Gastrocnemius medialis (tissue), 4 donors: ENCODE measurements around the gene ITPK1. TPM values are rescaled to one million over a fixed set of nuclear protein-coding genes. Genes with fewer than 3 reads are reported as not detected.
"Not testable (repeated sequence)": the region's sequence is repeated elsewhere in the genome, so short reads cannot be mapped to it uniquely, and the experiment has no call there.

ENCODE experiments used
- ATAC-seq, 2 donors: fragments of 150-250 bp; one replicate each; pipeline ENCODE4 v1.9.1; 2016
- DNase-seq, 2 donors: peaks; one replicate each; pipeline ENCODE4 v3.0.0-alpha.2; 2019
- H3K27ac ChIP-seq, 4 donors: fragments of 200-600 bp; sonication (generic); 1 replicate in 1 of 4; 2 replicates in 3 of 4; pipeline ENCODE4 v1.5.1; 2016 to 2018; ENCODE audit warnings: mild to moderate bottlenecking in 2 of 4, moderate library complexity in 1 of 4
- H3K27me3 ChIP-seq, 3 donors: fragments of 200-600 bp; sonication (generic) in 2 of 3; 1 replicate in 1 of 3; 2 replicates in 2 of 3; pipeline versions ENCODE4 v1.5.1 to v1.6.0; 2016 to 2019; ENCODE audit warnings: mild to moderate bottlenecking in 1 of 3, moderate library complexity in 1 of 3
- H3K36me3 ChIP-seq, 2 donors: fragments of 200-600 bp; sonication (generic) in 1 of 2; one replicate each; pipeline ENCODE4 v1.5.1; 2017 to 2018
- H3K4me1 ChIP-seq, 2 donors: fragments of 200-600 bp; sonication (generic) in 1 of 2; one replicate each; pipeline ENCODE4 v1.5.1; 2016 to 2017; ENCODE audit warnings: mild to moderate bottlenecking in 2 of 2
- H3K4me3 ChIP-seq, 4 donors: fragments of 200-600 bp; sonication (generic) in 3 of 4; 1 replicate in 1 of 4; 2 replicates in 3 of 4; pipeline ENCODE4 v1.5.1; 2016 to 2019; ENCODE audit warnings: mild to moderate bottlenecking in 2 of 4
- H3K9me3 ChIP-seq, 3 donors: fragments of 200-600 bp; sonication (generic) in 2 of 3; 1 replicate in 1 of 3; 2 replicates in 2 of 3; pipeline ENCODE4 v1.5.1; 2016 to 2019
- POLR2A ChIP-seq, 2 donors: fragments of 450-650 bp; IDR thresholded peaks; one replicate each; pipeline ENCODE4 v1.6.1; 2017; ENCODE audit warnings: antibody characterized with exemption in 2 of 2, mild to moderate bottlenecking in 2 of 2, moderate library complexity in 2 of 2
- in situ Hi-C, 4 donors: fragments of 200-750 bp; cut with MboI; loops; one replicate each; pipeline versions ENCODE4 v1.15.0 to v1.8.0; 2017; ENCODE audit warnings: low sequenced_read_pairs in 4 of 4
- intact Hi-C: fragments of 100-400 bp; cut with DNase I; formaldehyde crosslinking; loops from one replicate; pipeline ENCODE4 v1.15.1; 2023; ENCODE audit warnings: low total_unique reads
- total RNA-seq, 4 donors: library from RNA; depleted of rRNA; stranded (reverse); fragments of >200 nt; gene quantifications; one replicate each; pipeline versions ENCODE4 v1.1.0 to v1.2.3, GENCODE V29; 2016
- TF ChIP-seq, protein P1 (sequence below), 5 experiments: fragments of 450-650 bp in 3 of 5; fragments of 200-600 bp in 2 of 5; sonication (generic) in 2 of 5; IDR thresholded peaks in 4 of 5; conservative IDR thresholded peaks in 1 of 5; 1 replicate in 4 of 5; 2 replicates in 1 of 5; pipeline ENCODE4 v1.5.1; 2016 to 2019; ENCODE audit warnings: antibody characterized with exemption in 5 of 5, mild to moderate bottlenecking in 3 of 5, moderate library complexity in 3 of 5

ITPK1 gene
- total RNA-seq, 4 donors from 2014 or later = 49.7 to 80.1 (median 53.6) TPM

DNA sequence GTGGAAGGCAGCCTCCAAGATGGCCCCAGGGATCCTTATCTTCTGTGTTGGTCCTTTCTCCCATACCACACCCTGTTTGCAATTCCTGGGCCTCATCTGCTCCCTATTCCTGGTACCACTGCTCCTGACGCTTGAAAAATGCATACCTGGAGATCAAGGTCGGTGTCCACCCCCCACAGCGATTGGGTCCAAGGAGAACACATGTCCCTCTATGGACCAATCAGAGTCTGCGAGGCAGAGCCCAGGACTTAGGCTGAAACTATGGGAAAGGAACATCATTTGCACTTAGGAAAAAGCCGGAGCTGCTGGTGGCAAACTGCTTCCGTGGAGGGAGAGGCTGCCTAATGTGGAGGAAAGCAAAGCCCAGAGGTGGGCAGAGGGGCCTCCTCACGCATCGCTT, 33.3 kb upstream of the ITPK1 start:
- in situ Hi-C loops = no loop called here
- intact Hi-C loops = no loop called here
- DNase-seq = no peak
- Histone ChIP-seq H3K4me1 (no peaks in the 10 kb centered on the region), H3K4me3 (no peak overlapping the region), H3K27me3 (no peaks in the 10 kb centered on the region), H3K27ac (no peak overlapping the region), H3K36me3 (no peaks in the 10 kb centered on the region), H3K9me3 (no peaks in the 10 kb centered on the region)
- no peak for TF ChIP-seq POLR2A (IDR thresholded peaks at IDR 0.05)
- TF ChIP-seq, protein P1, sequence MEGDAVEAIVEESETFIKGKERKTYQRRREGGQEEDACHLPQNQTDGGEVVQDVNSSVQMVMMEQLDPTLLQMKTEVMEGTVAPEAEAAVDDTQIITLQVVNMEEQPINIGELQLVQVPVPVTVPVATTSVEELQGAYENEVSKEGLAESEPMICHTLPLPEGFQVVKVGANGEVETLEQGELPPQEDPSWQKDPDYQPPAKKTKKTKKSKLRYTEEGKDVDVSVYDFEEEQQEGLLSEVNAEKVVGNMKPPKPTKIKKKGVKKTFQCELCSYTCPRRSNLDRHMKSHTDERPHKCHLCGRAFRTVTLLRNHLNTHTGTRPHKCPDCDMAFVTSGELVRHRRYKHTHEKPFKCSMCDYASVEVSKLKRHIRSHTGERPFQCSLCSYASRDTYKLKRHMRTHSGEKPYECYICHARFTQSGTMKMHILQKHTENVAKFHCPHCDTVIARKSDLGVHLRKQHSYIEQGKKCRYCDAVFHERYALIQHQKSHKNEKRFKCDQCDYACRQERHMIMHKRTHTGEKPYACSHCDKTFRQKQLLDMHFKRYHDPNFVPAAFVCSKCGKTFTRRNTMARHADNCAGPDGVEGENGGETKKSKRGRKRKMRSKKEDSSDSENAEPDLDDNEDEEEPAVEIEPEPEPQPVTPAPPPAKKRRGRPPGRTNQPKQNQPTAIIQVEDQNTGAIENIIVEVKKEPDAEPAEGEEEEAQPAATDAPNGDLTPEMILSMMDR (IDR thresholded peaks at IDR 0.05 in 4 of 5, conservative IDR thresholded peaks at IDR 0.05 in 1 of 5) = no peak
- ATAC-seq = no peak

DNA sequence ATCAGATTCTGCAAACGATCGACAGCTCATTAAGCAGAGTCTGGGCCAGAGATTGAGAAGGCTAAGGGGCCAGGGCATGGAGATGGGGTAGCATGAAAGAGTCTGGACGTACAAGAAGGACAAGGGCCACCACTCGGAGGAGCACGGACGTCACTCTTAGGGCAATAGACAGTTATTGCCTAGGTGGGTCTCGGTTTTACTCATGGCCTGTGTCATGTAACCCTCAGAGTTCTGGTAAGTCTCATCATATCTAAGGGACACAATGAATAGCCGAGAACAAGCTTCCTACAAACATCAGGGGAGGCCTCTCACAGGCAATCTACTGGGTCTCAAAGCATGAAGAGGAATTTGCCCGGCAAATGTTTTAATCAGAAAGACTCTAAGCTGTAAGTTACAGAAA, 30.4 kb upstream of the ITPK1 start:
- Histone ChIP-seq H3K36me3 (no peaks in the 10 kb centered on the region), H3K4me1 (no peaks in the 10 kb centered on the region), H3K27ac (no peak overlapping the region), H3K9me3 (no peaks in the 10 kb centered on the region), H3K27me3 (no peaks in the 10 kb centered on the region), H3K4me3 (no peak overlapping the region)
- in situ Hi-C loops (no loop called here), intact Hi-C loops (no loop called here)
- ATAC-seq (no peak), DNase-seq (no peak)
- no peak for TF ChIP-seq POLR2A (IDR thresholded peaks at IDR 0.05)
- TF ChIP-seq, protein P1 (IDR thresholded peaks at IDR 0.05 in 4 of 5, conservative IDR thresholded peaks at IDR 0.05 in 1 of 5) = no peak

GRCh38 chr14:93142854-93143652, 27.3 kb upstream of the ITPK1 start:
- Histone ChIP-seq H3K27ac (no peak overlapping the region), H3K4me3 (no peak overlapping the region), H3K36me3 (no peaks in the 10 kb centered on the region), H3K9me3 (no peaks in the 10 kb centered on the region), H3K4me1 (no peaks in the 10 kb centered on the region), H3K27me3 (no peaks in the 10 kb centered on the region)
- ATAC-seq (no peak), DNase-seq (no peak)
- TF ChIP-seq, protein P1 (IDR thresholded peaks at IDR 0.05 in 4 of 5, conservative IDR thresholded peaks at IDR 0.05 in 1 of 5) = no peak
- no peak for TF ChIP-seq POLR2A (IDR thresholded peaks at IDR 0.05)
- intact Hi-C loops (no loop called here), in situ Hi-C loops (loop anchor here in 1 of 4 donors (5.0 kb wide), 1 partner anchor 191 kb away; no protein-coding TSS in a partner anchor)

DNA sequence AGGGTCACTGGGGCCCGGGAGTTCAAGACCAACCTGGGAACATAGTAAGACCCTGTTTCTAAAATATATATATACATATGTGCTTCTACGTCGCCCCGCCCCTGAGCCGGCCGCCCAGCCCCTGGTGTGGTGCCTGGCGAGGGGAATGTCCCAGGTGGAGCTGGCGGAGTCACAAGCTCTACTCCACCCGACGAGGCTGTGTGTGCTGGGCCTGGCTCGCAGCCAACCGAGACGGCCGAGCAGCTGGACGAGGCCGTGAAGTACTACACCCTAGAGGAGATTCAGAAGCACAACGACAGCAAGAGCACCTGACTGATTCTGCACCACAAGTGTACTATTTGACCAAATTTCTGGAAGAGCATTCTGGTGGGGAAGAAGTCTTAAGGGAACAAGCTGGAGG, 22.1 kb upstream of the ITPK1 start:
- ATAC-seq (no peak), DNase-seq (no peak)
- Histone ChIP-seq H3K4me3 (no peak overlapping the region), H3K27ac (no peak overlapping the region), H3K27me3 (no peaks in the 10 kb centered on the region), H3K4me1 (no peaks in the 10 kb centered on the region), H3K36me3 (no peaks in the 10 kb centered on the region), H3K9me3 (no peaks in the 10 kb centered on the region)
- intact Hi-C loops = no loop called here
- in situ Hi-C loops = loop anchor here in 3 of 4 donors (5.0 to 10.0 kb wide), 2 partner anchors 183 to 186 kb away; no protein-coding TSS in a partner anchor
- TF ChIP-seq POLR2A (IDR thresholded peaks at IDR 0.05) = no peak
- TF ChIP-seq, protein P1 (IDR thresholded peaks at IDR 0.05 in 4 of 5, conservative IDR thresholded peaks at IDR 0.05 in 1 of 5) = no peak

- intact Hi-C loops, H3K36me3 ChIP-seq, ATAC-seq, H3K9me3 ChIP-seq, H3K27me3 ChIP-seq, H3K4me3 ChIP-seq, H3K4me1 ChIP-seq, DNase-seq, H3K27ac ChIP-seq: not testable (repeated sequence)
- in situ Hi-C loops = loop anchor here in 3 of 4 donors (5.0 to 10.0 kb wide), 2 partner anchors 182 to 184 kb away; no protein-coding TSS in a partner anchor
Measured at GRCh38 chr14:93136508-93136907, 20.8 kb upstream of the ITPK1 start.
